Sciatic nerve (tissue), 2 donors: ENCODE measurements around the gene SALL3. TPM values are rescaled to one million over a fixed set of nuclear protein-coding genes. Genes with fewer than 3 reads are reported as not detected.
A peak's percentile ranks its signal among the peaks of the same experiment; 100 is the strongest.
"Not testable (repeated sequence)": the region's sequence is repeated elsewhere in the genome, so short reads cannot be mapped to it uniquely, and the experiment has no call there.

Source experiments
- ATAC-seq: fragments of 200-7000 bp; cut with Tn5 transposase; one replicate; pipeline ENCODE4 v1.9.1; 2020; ENCODE audit warnings: mild to moderate bottlenecking, moderate library complexity
- DNase-seq: peaks from one replicate; pipeline ENCODE4 v3.0.0-alpha.2; 2020; ENCODE audit warnings: low spot score
- intact Hi-C: fragments of 100-400 bp; cut with DNase I; formaldehyde crosslinking; loops from one replicate; pipeline ENCODE4 v1.14.2; 2022
- total RNA-seq: library from RNA; stranded (reverse); fragmentation: NEBNext Ultra II Directional; extraction: Animal tissue kit (Norgen Biotek cat#: 25700); gene quantifications from one replicate; pipeline ENCODE4 v1.2.1, GENCODE V29; 2021
- donor health status: DM: no; HTN: no; CAD: no.
- donor health status: DM: no; HTN: no; CAD: no.

The SALL3 gene
- 0.09 TPM for total RNA-seq

DNA sequence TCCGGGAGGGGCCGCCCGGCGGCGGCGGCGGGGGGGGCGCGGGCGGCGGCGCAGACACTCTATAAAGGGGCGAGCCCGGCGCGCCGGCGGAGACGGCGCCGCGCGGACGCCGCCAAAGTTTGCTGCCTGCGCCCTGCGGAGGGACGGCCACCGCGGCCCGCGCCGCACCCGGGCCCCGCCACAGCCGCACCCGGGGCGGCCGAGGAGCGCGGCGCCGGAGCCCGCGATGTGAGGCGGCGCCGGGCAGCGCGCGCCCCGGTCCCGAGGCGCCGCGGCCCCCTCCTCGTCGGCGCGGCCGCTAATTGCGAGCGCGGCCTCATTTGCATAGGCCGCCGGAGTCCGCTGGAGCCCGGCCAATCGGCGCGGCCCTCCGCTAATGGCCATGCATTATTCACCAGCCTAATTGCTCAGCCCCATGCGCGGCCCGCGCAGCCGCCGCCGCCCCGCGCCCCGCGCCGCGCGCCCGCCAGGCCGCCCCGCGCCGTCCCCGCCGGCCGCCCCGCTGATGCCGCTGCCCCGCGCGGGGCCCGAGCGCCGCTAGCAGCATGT is at the start of gene SALL3:
TSS of gene SALL3 (plus strand) at position 89 of the 549 bp plus-strand sequence. CDS start at position 546, 457 bp downstream.
- intact Hi-C loops, result loop anchor here (10.0 kb wide), 1 partner anchor 905 kb away; no protein-coding TSS in a partner anchor
- DNase-seq (no peak), ATAC-seq (no peak)

DNA sequence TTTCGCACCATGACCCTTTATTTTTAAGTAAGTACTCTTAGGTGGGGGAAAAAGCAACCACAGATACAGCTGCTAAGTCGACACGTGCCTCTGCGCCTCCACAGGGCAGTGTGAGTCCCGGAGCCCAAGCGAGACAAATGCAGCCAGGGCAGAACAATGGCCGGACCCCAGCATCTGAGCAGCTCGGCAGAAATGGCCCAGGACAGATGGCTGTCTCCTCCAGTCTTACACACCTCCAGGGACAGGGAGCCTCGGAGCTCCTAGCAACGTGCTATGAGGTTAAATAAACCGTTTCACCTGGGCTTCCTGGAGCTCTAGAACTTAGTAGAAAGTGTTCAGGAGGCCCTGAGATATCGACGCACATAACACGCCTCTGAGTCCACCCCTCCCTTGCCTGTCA is 47.3 kb upstream of the SALL3 start:
- intact Hi-C loops, result no loop called here
- ATAC-seq (no peak), DNase-seq (peak; percentile 21)

DNA sequence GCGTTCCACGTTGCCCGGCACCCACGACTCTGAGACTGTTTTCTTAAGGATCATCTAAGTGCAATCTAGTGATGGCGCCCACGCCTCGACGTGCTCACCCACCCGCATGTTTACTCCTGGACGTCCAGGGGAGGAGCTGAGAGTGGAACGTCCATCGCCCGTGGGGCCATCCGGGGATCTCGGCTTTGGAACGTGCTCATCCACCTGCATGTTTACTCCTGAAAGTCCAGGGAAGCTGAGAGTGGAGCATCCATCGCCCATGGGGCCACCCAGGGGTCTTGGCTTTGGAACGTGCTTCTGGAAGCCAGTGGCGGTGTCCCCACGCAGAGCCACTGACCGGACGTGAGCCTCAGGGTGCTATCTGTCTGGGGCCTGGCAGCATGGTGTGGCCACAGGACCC is 45.6 kb upstream of the SALL3 start:
- ATAC-seq (no peak), DNase-seq (peak; percentile 47)
- intact Hi-C loops, result no loop called here

DNA sequence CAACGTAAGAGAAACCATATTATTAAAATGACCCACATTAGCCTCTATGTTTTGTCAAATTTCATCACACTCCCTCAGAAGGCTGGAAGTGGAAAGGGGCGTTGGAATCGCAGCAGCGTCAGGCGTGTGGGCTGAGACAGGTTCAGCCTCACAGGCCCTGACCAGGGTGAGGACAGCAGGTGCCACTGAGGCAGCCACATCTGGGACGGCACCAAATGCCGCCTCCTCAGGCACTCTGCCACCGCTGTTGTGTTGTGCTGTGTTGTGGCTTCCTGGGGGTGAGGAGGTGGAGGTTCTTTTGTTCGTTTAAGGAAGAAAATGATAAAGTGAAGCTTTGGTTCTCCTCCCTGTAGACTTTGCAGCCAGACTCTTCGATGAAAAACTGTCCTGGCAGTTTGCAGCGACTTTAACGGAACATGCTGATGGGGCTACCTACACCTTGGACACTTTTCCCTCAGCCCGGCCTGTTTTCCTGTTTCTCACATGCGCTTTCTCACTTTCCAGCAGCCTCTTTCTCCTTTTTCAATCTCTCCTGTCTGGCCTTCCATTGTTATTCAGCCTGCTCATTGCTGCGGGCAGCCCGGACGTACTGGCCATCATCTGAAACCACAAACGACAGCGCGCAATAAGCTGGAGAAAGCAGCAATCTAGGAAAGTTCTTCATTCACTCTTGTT is 44.9 kb upstream of the SALL3 start:
- ATAC-seq, result no peak
- peak; percentile 14 for DNase-seq
- intact Hi-C loops, result loop anchor here (5.0 kb wide), 1 partner anchor 1377 kb away; no protein-coding TSS in a partner anchor

DNA sequence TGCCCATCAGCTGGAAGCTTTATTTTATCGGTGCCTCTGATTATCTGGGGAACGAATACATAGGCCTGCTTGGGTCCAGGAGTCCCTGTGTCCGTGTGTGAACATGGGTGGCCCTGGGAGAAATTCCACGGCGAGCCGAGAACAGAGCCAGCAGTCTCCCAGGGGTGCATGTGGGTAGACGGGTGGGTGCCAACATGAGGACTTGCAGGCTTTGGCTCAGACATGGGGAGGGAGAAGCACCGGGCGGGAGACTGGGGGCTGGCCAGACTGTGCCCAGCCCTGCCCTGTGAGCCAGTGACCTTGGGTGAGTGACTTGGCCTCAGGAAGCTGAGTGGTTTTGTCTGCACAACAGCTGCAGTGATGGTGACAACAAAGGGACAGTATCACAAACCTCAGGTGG is 44.2 kb upstream of the SALL3 start:
- no peak for ATAC-seq
- DNase-seq, result peak; percentile 17
- intact Hi-C loops, result loop anchor here (5.0 kb wide), 1 partner anchor 1378 kb away; no protein-coding TSS in a partner anchor

DNA sequence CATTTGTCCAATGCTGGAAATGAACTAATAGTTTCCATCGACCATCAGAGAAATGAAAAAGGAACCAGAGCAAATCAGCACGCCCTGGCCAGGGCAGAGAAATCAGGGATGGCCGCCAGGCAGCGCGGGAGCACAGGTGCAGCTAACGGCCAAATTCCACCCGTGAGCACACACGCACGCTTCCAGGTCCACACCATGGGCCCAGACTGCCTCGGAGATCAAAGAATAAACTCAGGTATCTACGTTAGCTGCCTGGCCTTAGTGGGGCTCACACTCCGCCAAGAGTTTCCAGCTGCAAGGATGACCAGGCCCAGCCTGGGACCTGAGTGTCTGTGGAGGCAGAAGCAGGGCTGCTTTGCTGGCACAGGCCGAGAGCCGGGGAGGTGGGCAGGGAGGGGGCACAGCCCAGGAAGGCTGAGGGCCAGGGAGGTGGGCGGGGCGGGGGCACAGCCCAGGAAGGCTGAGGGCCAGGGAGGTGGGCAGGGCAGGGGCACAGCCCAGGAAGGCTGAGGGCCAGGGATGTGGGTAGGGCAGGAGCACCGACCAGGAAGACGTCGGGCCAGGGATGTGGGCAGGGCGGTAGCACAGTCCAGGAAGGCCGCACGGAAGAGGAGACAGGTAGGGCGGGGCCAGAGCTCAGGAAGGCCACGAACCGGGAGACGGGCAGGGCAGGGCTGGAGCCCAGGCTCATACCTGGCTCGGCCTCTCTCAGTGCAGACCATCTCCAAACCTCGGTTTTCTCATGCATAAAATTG is 43.2 kb upstream of the SALL3 start:
- ATAC-seq (no peak), DNase-seq (peak; percentile 26)
- intact Hi-C loops, result loop anchor here (5.0 kb wide), 1 partner anchor 1379 kb away; no protein-coding TSS in a partner anchor

DNA sequence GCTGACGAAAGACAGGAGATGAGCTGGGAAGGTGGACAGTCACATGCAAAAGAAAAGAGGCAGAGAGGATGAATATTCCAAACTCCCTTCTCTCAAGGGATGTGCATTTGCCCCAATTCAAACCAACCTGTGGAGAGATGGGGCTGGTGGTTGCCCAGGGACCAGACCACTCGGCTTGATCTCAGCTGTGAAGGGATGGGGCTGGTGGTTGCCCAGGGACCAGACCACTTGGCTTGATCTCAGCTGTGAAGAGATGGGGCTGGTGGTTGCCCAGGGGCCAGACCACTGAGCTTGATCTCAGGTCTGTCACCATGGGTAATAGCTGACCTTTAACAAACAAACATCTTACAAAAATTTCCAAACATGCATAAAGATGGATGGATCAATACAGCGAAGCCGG is 42.5 kb upstream of the SALL3 start:
- peak; percentile 8 for DNase-seq
- intact Hi-C loops, result loop anchor here (5.0 kb wide), 1 partner anchor 1380 kb away; no protein-coding TSS in a partner anchor

DNA sequence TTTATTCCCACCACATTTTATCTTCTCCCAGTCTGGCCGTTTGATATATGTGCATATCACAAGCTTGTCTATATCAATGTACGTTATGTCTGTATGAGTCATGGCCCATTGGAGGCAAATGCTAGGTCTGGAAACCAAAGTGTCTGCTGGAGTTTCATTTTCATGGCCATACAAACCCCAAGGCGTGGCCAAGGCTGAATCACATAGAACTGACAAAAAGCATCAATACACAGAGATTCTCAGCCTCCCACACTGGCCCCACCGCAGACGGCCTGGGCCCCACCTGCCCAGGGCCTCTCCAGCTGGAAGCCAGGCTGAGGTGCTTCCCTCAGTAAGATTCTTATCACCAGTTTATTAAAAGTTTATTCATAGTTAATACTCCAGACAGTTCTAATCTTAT is 40.5 kb upstream of the SALL3 start:
- ATAC-seq (no peak), DNase-seq (peak; percentile 18)
- intact Hi-C loops, result loop anchor here (5.0 kb wide), 1 partner anchor 1382 kb away; no protein-coding TSS in a partner anchor

More for the DNA sequence above, 42.5 kb upstream of the SALL3 start:
- no peak for ATAC-seq

DNA sequence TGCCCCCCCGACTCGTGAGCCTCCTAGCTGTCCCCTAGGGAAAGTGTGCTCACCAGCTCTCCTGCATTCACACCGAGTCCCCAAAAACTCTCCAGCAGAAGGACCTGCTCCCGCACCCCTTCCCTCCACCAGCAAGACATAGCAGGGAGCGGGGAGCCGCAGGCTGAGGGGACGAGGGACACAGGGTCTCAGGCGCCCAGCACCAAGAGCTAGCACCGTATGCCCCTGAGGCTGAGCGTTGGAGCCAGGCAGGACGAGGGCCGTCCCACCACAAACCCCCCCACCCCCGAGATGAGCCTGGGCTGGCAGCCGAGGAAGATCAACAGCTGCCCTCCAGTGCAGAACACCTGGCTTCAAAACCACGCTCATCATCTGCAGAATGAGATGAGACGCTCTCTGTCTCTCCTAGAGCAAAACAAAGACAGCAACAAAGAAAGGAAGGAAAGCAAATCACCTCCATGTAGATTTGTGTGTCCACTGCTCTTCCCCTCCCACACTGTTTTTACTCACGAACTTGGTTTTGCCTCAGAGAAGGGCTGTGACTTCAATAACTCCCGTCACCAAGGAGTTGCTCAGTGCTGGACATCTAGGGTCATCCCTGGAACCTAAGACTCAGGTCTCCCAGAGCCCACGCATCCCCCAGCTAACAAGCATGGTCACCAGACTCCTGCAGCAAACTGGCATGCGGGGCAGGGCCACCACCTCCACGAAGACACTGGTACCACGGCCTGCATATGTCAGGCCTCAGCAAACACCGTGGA is 39.7 kb upstream of the SALL3 start:
- peak; percentile 32 for DNase-seq
- intact Hi-C loops, result loop anchor here (5.0 kb wide), 1 partner anchor 1383 kb away; no protein-coding TSS in a partner anchor
- ATAC-seq, result no peak

DNA sequence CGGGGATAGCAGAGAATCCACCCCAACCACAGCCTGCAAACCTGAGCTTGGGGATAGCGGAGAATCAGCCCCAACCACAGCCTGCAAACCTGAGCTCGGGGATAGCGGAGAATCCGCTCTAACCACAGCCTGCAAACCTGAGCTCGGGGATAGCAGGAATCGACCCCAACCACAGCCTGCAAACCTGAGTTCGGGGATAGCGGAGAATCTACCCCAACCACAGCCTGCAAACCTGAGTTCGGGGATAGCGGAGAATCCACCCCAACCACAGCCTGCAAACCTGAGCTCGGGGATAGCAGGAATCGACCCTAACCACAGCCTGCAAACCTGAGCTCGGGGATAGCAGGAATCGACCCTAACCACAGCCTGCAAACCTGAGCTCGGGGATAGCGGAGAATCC is 37.4 kb upstream of the SALL3 start:
- DNase-seq, result peak; percentile 10
- intact Hi-C loops, ATAC-seq: not testable (repeated sequence)

DNA sequence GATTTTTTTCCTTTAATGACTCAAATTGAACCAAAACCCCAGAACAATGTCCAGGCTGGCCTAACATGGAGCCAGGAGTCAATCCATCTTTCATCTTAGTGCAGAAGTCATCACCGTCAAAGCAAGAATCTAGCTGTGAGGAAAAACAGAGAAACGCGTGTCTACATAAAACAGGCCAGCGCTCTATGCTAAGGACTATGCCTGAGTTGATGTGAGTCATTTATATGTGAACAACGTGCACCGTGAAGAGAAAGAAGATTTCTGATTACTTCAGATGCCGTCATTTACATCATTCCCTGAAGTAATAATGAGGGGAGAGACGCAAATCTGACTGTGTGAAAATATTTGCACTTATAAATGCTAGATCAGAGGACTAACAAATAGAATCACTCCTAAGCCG is 34.0 kb upstream of the SALL3 start:
- ATAC-seq (no peak), DNase-seq (no peak)
- intact Hi-C loops, result no loop called here

DNA sequence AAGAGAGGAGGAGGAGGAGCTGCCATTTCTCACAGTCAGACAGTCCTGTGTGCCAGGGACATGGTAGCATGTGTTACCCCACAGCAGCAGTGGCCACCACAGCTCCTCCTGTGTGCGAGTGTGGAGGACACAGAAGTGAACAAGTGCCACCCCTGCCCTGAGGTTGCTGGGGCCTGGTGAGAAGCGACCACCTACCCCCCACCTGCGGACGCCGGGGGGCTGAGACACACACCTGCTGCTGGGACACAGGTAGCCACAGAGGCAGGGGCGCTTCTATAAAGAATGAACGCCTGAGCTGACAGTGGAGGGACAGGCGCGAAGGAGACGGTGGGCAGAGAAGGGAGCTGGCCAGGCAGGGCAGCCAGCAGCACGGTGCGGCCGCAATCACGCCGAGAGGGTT is 32.3 kb upstream of the SALL3 start:
- DNase-seq, result peak; percentile 18
- intact Hi-C loops, result no loop called here
- ATAC-seq, result no peak

DNA sequence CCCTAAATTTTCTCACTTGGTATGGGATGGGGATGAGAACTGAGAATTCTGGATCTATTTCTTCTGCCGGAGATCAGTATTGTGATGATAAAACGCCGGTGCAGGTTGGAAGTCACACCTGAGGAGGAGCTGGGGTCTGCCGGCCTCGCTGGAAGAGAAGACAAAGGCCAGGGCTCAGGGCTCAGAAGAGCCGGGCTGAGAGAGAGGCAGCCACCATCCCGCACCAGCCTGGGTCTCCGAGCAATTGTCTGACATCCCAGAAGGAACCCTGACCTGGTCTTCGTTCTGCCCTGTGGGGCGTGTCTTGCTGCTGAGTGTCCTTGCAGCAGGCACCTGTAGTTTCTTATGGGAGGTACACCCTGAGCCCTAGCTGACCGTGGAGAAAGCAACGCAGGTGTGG is 31.4 kb upstream of the SALL3 start:
- intact Hi-C loops, result no loop called here
- peak; percentile 17 for DNase-seq
- no peak for ATAC-seq

DNA sequence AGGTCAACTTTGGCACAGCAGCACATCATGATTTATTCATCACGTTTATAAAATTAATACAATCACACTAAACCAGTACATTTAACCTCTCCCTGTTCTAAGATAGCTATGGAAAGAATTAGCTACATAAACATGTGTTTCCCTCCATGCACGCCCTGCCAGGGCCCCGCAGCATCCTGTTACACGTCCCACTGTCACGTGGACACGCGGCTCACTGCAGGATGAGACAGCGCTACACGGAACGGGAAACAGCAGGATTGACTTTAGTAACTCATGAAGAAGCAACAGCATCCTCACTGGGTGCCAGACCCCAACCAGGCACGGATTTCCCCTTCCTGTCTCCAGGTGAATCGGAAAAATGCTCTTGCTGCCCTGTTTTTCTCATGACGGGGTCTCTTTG is 30.9 kb upstream of the SALL3 start:
- no peak for DNase-seq
- intact Hi-C loops, result no loop called here
- ATAC-seq, result no peak

DNA sequence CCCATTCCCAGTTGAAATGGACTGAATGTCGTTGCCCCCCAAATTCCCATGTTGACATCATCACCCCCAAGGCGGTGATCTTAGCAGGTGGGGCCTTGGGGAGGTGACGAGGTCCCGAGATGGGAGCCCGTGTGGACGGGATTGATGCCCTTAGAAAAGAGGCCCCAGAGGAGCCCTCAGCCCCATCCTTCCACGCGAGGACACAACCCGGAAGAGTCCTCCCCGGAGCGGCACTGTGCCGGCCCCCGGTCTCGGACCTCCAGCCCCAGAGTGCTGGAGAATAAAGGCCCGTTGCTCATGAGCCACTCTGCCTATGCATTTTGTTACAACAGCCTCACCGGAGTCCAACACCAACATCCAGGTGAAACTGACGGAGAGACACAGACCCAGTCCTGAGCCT is 30.4 kb upstream of the SALL3 start:
- intact Hi-C loops, result no loop called here
- ATAC-seq (no peak), DNase-seq (peak; percentile 48)

DNA sequence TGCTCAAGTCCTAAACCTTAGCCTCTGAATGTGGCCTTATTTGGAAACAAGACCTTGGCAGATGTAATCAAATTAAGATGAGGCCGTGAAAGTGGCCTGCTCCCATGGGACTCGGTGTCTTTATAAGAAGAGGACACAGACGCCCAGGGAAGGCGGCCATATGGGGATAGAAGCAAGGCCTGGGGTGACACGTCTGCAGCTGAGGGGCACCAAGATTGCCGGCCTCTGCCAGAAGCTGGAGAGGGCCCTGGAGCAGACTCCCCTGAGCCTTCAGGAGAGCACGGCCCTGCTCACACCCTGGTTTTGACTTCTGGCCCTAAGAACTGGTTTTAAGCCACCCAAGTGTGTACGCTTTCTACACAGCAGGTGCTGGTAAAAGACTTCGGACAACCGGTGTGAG is 29.2 kb upstream of the SALL3 start:
- peak; percentile 26 for DNase-seq
- intact Hi-C loops, result no loop called here
- ATAC-seq, result no peak

DNA sequence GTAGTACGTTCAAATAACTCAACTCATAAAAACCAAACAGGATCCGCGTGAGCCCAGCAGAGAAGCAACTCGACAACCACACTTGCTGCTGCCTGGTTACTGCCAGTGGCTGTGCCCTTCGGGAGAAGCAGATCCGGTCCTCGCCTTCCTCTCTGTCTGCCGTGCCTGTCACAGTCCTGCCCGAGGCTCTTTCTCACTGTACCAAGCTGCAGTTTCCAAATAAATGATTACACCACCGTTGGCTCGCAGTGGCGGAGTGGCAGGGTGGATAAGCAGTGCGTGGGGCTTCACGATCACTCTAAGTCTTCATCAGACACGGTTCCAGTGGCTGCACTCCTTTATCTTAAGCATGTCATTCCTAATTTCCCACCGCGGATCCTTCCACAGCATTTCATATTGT is 26.1 kb upstream of the SALL3 start:
- intact Hi-C loops, result no loop called here
- peak; percentile 47 for DNase-seq
- ATAC-seq, result no peak

DNA sequence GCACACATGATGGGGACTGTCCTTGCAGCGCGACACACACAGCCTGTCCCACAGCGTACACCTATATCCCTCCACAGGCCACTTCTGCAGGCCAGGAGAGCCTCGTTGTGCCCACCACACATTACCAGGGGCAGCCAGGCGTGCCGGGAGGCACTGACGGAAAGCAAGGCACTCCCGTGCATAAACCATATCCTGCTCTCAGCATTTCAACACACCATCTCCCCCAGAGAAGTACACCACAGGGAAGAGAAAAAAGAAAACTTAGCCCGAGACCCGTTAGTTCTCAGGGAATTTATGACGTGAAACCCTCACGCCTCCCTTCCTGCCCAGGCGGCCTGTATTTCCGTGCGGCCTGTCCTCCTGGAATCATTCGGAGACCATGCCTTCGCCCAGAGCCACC is 24.6 kb upstream of the SALL3 start:
- ATAC-seq (no peak), DNase-seq (no peak)
- intact Hi-C loops, result no loop called here

DNA sequence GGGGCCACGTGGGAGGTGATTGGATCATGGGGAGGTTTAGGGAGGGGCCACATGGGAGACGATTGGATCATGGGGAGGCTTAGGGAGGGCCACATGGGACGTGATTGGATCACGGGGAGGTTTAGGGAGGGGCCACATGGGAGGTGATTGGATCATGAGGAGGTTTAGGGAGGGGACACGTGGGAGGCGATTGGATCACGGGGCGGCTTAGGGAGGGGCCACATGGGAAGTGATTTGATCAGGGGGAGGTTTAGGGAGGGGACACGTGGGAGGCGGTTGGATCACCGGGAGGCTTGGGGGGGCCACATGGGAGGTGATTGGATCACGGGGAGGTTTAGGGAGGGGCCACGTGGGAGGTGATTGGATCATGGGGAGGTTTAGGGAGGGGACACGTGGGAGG is 22.5 kb upstream of the SALL3 start:
- DNase-seq, result no peak
- ATAC-seq, result no peak
- intact Hi-C loops, result no loop called here
